WTC11 (cell line): Measurements from ENCODE around the gene LPCAT1. TPM values are rescaled to one million over a fixed set of nuclear protein-coding genes. Genes with fewer than 3 reads are reported as not detected.

Source experiments
- ATAC-seq: fragments of 200-7000 bp; cut with Tn5 transposase; 2 replicates; pipeline ENCODE4 v1.10.0; 2021; ENCODE audit warnings: mild to moderate bottlenecking, moderate library complexity
- CTCF ChIA-PET: fragments of 300-600 bp; sonication (Branson Sonifier 250); formaldehyde crosslinking; loops from one replicate; lab custom pipeline; 2021; ENCODE audit warnings: antibody characterized with exemption; lab: Charles Lee
- POLR2A ChIA-PET: fragments of 350-600 bp; sonication (Branson Sonifier 250); formaldehyde crosslinking; loops from one replicate; lab custom pipeline; 2021; ENCODE audit warnings: antibody characterized with exemption; lab: Charles Lee
- DNase-seq: peaks from one replicate; pipeline ENCODE4 v3.0.0; 2021; ENCODE audit warnings: low spot score
- H3K27ac Mint-ChIP-seq: 2 replicates; pipeline ENCODE4 v1.8.0; 2021; ENCODE audit warnings: mixed read lengths
- H3K27me3 Mint-ChIP-seq: 2 replicates; pipeline ENCODE4 v1.8.0; 2021; ENCODE audit warnings: low read depth, mild to moderate bottlenecking, moderate library complexity, mixed read lengths
- H3K36me3 Mint-ChIP-seq: 2 replicates; pipeline ENCODE4 v1.8.0; 2021; ENCODE audit warnings: mixed read lengths
- H3K4me1 Mint-ChIP-seq: 2 replicates; pipeline ENCODE4 v1.8.0; 2022; ENCODE audit warnings: mixed read lengths
- H3K4me3 Mint-ChIP-seq: 2 replicates; pipeline ENCODE4 v1.8.0; 2021; ENCODE audit warnings: mild to moderate bottlenecking, moderate library complexity, mixed read lengths
- H3K9me3 Mint-ChIP-seq: 2 replicates; pipeline ENCODE4 v1.8.0; 2021; ENCODE audit warnings: mixed read lengths
- CDX4 ChIP-seq: fragments of 250-450 bp; sonication (Bioruptor Pico); IDR thresholded peaks from 2 replicates; pipeline ENCODE4 v1.9.0; 2021; ENCODE audit warnings: moderate library complexity, mild to moderate bottlenecking, inconsistent platforms, borderline replicate concordance
- E2F1 ChIP-seq: sonication (generic); formaldehyde crosslinking; IDR thresholded peaks from 2 replicates; pipeline ENCODE4 v1.8.0; 2022; ENCODE audit warnings: mild to moderate bottlenecking, missing genetic modification reagents
- FOXJ3 ChIP-seq: sonication (generic); formaldehyde crosslinking; IDR thresholded peaks from 2 replicates; pipeline ENCODE4 v1.9.0; 2021; ENCODE audit warnings: missing genetic modification reagents, mild to moderate bottlenecking, borderline replicate concordance
- GTF2I ChIP-seq: fragments of 250-450 bp; sonication (Bioruptor Pico); conservative IDR thresholded peaks from 2 replicates; pipeline ENCODE4 v1.4.0; 2021; ENCODE audit warnings: mild to moderate bottlenecking
- IRF1 ChIP-seq: sonication (generic); formaldehyde crosslinking; IDR thresholded peaks from 2 replicates; pipeline ENCODE4 v1.8.0; 2023; ENCODE audit warnings: missing genetic modification reagents
- JUN ChIP-seq: sonication (generic); formaldehyde crosslinking; IDR thresholded peaks from 2 replicates; pipeline ENCODE4 v1.8.0; 2023; ENCODE audit warnings: mild to moderate bottlenecking, missing genetic modification reagents
- NFE2L1 ChIP-seq: sonication (generic); formaldehyde crosslinking; IDR thresholded peaks from 2 replicates; pipeline ENCODE4 v1.8.1; 2023; ENCODE audit warnings: missing genetic modification reagents
- NFYB ChIP-seq: sonication (generic); formaldehyde crosslinking; conservative IDR thresholded peaks from 2 replicates; pipeline ENCODE4 v1.8.0; 2022; ENCODE audit warnings: low read depth, missing genetic modification reagents
- NR1H2 ChIP-seq: sonication (generic); formaldehyde crosslinking; IDR thresholded peaks from 2 replicates; pipeline ENCODE4 v1.9.0; 2021; ENCODE audit warnings: mild to moderate bottlenecking, moderate library complexity, missing genetic modification reagents
- NR2C2 ChIP-seq: sonication (generic); formaldehyde crosslinking; IDR thresholded peaks from 2 replicates; pipeline ENCODE4 v1.8.0; 2022; ENCODE audit warnings: mild to moderate bottlenecking, missing genetic modification reagents
- PRDM15 ChIP-seq: sonication (generic); formaldehyde crosslinking; IDR thresholded peaks from 2 replicates; pipeline ENCODE4 v1.8.0; 2022; ENCODE audit warnings: missing genetic modification reagents
- PRRX2 ChIP-seq: fragments of 250-450 bp; sonication (Bioruptor Pico); IDR thresholded peaks from 2 replicates; pipeline ENCODE4 v1.8.0; 2021; ENCODE audit warnings: mild to moderate bottlenecking
- ZNF281 ChIP-seq: sonication (generic); formaldehyde crosslinking; IDR thresholded peaks from 2 replicates; pipeline ENCODE4 v1.8.0; 2023; ENCODE audit warnings: mild to moderate bottlenecking, missing genetic modification reagents
- total RNA-seq: library from RNA; stranded (reverse); gene quantifications from 3 replicates; pipeline ENCODE4 v1.2.3, GENCODE V29; 2021

The LPCAT1 gene
- total RNA-seq, 1 experiment from 2014 or later: 206 TPM

- H3K36me3 Mint-ChIP-seq: no peaks in the 10 kb centered on the region
- DNase-seq (peak; percentile 5), ATAC-seq (no peak)
- H3K4me1 Mint-ChIP-seq: no peaks in the 10 kb centered on the region
- no peaks in the 10 kb centered on the region; the same call in 1 of the 2 replicates for H3K27me3 Mint-ChIP-seq
- no peak overlapping the region for H3K27ac Mint-ChIP-seq
- ChIA-PET POLR2A (no interaction called here), CTCF (no interaction called here)
- H3K9me3 Mint-ChIP-seq: peaks cover 35% of the 10 kb centered on the region
- TF ChIP-seq GTF2I (no peak), CDX4 (CRISPR knock-in tag) (no peak), IRF1 (no peak), PRRX2 (no peak), NR1H2 (CRISPR knock-in tag) (no peak)
- H3K4me3 Mint-ChIP-seq: no peak overlapping the region
Measured at GRCh38 chr5:1420211-1421195, 103.3 kb downstream of the LPCAT1 start.

GRCh38 chr5:1419476-1420210, 104.1 kb downstream of the LPCAT1 start:
- ChIA-PET POLR2A (no interaction called here), CTCF (interaction anchor here (1.0 kb wide), 1 partner anchor 48 kb away, joined by 3 read pairs; no protein-coding TSS in a partner anchor)
- TF ChIP-seq NFE2L1 (CRISPR knock-in tag) (no peak), NR2C2 (no peak), NFYB (no peak), ZNF281 (CRISPR knock-in tag) (no peak), FOXJ3 (no peak), JUN (CRISPR knock-in tag) (no peak), E2F1 (CRISPR knock-in tag) (no peak), PRDM15 (CRISPR knock-in tag) (no peak), NR1H2 (CRISPR knock-in tag) (no peak)
- Mint-ChIP-seq H3K27me3 (no peaks in the 10 kb centered on the region; the same call in 1 of the 2 replicates), H3K4me3 (no peak overlapping the region), H3K36me3 (no peaks in the 10 kb centered on the region), H3K9me3 (peaks cover 29% of the 10 kb centered on the region), H3K27ac (no peak overlapping the region), H3K4me1 (no peaks in the 10 kb centered on the region)
- peak; percentile 0 for DNase-seq
- no peak for ATAC-seq
